GM12878 (cell line): Measurements from ENCODE around the gene PARP8. TPM values are rescaled to one million over a fixed set of nuclear protein-coding genes. Genes with fewer than 3 reads are reported as not detected.

Source experiments
- ATAC-seq: fragments of 200-7000 bp; cut with Tn5 transposase; 3 replicates; pipeline ENCODE4 v1.9.1; 2020; ENCODE audit warnings: mild to moderate bottlenecking, moderate library complexity
- BruUV-seq: library from RNA; stranded (reverse); fragments of 400-500 nt; replicated peaks from 2 replicates; lab custom pipeline; 2021; lab: Mats Ljungman, UMichigan
- CTCF ChIA-PET: fragments of 300-600 bp; sonication (Branson Sonifier 250); formaldehyde crosslinking; extraction: SDS; loops from one replicate; lab custom pipeline; 2021; ENCODE audit warnings: inconsistent platforms; lab: Yijun Ruan, JAX
- POLR2A ChIA-PET: fragments of 350-600 bp; formaldehyde crosslinking; extraction: SDS; loops from one replicate; lab custom pipeline; 2021; ENCODE audit warnings: inconsistent platforms; lab: Charles Lee
- RAD21 ChIA-PET: fragments of 300-600 bp; sonication (Branson Sonifier 250); formaldehyde crosslinking; loops from one replicate; lab custom pipeline; 2023; ENCODE audit warnings: antibody characterized with exemption; ENCODE audit not compliant: unreplicated experiment; lab: Charles Lee
- SMC1A ChIA-PET: fragments of 300-600 bp; sonication (Branson Sonifier 250); formaldehyde crosslinking; loops from one replicate; lab custom pipeline; 2023; ENCODE audit not compliant: unreplicated experiment, uncharacterized antibody; lab: Charles Lee
- DNase-seq: peaks from one replicate; pipeline ENCODE4 v3.0.0-alpha.2; 2011; ENCODE audit warnings: low read depth, low spot score
- FAIRE-seq: peaks from 3 replicates; lab custom pipeline; 2011; peaks lifted over from hg19 to GRCh38; lab: Jason Lieb, UNC
- H2AFZ ChIP-seq: 2 replicates; pipeline ENCODE4 v1.6.0; 2011; ENCODE audit warnings: low read depth, low read length, control low read depth; ENCODE audit not compliant: control insufficient read depth
- H3K27ac ChIP-seq: 2 replicates; pipeline ENCODE4 v1.5.1; 2011; ENCODE audit warnings: control low read depth; ENCODE audit not compliant: control insufficient read depth, insufficient read depth
- H3K27me3 ChIP-seq, 2 experiments: replicated peaks in 1 of 2; 2 replicates each; pipeline versions ENCODE4 v1.6.0 to v1.6.1; 2011; ENCODE audit warnings: low read length in 1 of 2; ENCODE audit not compliant: control insufficient read depth in 2 of 2, insufficient read depth in 2 of 2
- H3K36me3 ChIP-seq, 2 experiments: 2 replicates each; pipeline ENCODE4 v1.5.1; 2011; ENCODE audit warnings: low read length in 1 of 2; ENCODE audit not compliant: control insufficient read depth in 2 of 2, insufficient read depth in 2 of 2
- H3K4me1 ChIP-seq: 2 replicates; pipeline ENCODE4 v1.6.1; 2011; ENCODE audit warnings: mild to moderate bottlenecking, low read length, moderate library complexity, mixed read lengths; ENCODE audit not compliant: control insufficient read depth, insufficient read depth
- H3K4me2 ChIP-seq: 2 replicates; pipeline ENCODE4 v1.6.0; 2011; ENCODE audit warnings: control low read depth; ENCODE audit not compliant: control insufficient read depth, insufficient read depth
- H3K4me3 ChIP-seq: fragments of 200-600 bp; sonication (generic); 2 replicates; pipeline ENCODE4 v1.5.1; 2016
- H3K79me2 ChIP-seq: 2 replicates; pipeline ENCODE4 v1.6.0; 2011; ENCODE audit warnings: low read length; ENCODE audit not compliant: control insufficient read depth, insufficient read depth
- H3K9ac ChIP-seq: 2 replicates; pipeline ENCODE4 v1.8.0; 2011; ENCODE audit warnings: low read length, control low read depth, mixed read lengths; ENCODE audit not compliant: control insufficient read depth, insufficient read depth
- H3K9me3 ChIP-seq: replicated peaks from 3 replicates; pipeline ENCODE4 v1.5.1; 2011; ENCODE audit warnings: mild to moderate bottlenecking, low read length; ENCODE audit not compliant: control insufficient read depth, insufficient read depth
- H4K20me1 ChIP-seq: 2 replicates; pipeline ENCODE4 v1.6.0; 2011; ENCODE audit not compliant: control insufficient read depth, insufficient read depth
- CREB1 ChIP-seq: IDR thresholded peaks from 2 replicates; pipeline ENCODE4 v1.6.1; 2012; ENCODE audit warnings: low read depth, mild to moderate bottlenecking, inconsistent platforms
- HDAC2 ChIP-seq: fragments of 200-600 bp; sonication (generic); IDR thresholded peaks from 2 replicates; pipeline ENCODE4 v1.6.1; 2017
- JUNB ChIP-seq: IDR thresholded peaks from 2 replicates; pipeline ENCODE4 v1.6.1; 2016; ENCODE audit warnings: antibody characterized with exemption, mild to moderate bottlenecking
- KLF5 ChIP-seq: fragments of 450-650 bp; IDR thresholded peaks from 2 replicates; pipeline ENCODE4 v1.6.1; 2014; ENCODE audit warnings: mild to moderate bottlenecking; ENCODE audit not compliant: partially characterized antibody
- NFIC ChIP-seq: IDR thresholded peaks from 2 replicates; pipeline ENCODE4 v1.6.1; 2012; ENCODE audit warnings: low read depth, mild to moderate bottlenecking, inconsistent platforms, low read length, moderate library complexity
- NKRF ChIP-seq: fragments of 450-650 bp; conservative IDR thresholded peaks from 2 replicates; pipeline ENCODE4 v1.6.1; 2017; ENCODE audit warnings: mild to moderate bottlenecking, moderate library complexity
- RUNX3 ChIP-seq: IDR thresholded peaks from 2 replicates; pipeline ENCODE4 v1.6.1; 2012; ENCODE audit warnings: low read length, inconsistent platforms
- SIN3A ChIP-seq: IDR thresholded peaks from 2 replicates; pipeline ENCODE4 v1.6.1; 2012; ENCODE audit warnings: low read depth, low read length, improper control_type of control experiment
- SMC3 ChIP-seq: IDR thresholded peaks from 2 replicates; pipeline ENCODE4 v1.6.1; 2011; ENCODE audit warnings: low read length, improper control_type of control experiment, borderline replicate concordance
- ZNF384 ChIP-seq: IDR thresholded peaks from 2 replicates; pipeline ENCODE4 v1.6.1; 2012; ENCODE audit warnings: low read depth, mild to moderate bottlenecking, low read length, improper control_type of control experiment, borderline replicate concordance
- WGBS: methylation state at CpG from one replicate; pipeline ENCODE4 v1.1.6; 2016; ENCODE audit warnings: low lambda C conversion rate; ENCODE audit not compliant: insufficient replicate concordance, insufficient coverage; ENCODE audit errors: missing lambda C conversion rate; 5-methylcytosine and 5-hydroxymethylcytosine counted together
- in situ Hi-C: fragments of 300-500 bp; cut with MboI; formaldehyde crosslinking; loops from 9 replicates; pipeline ENCODE4 v1.14.3; 2018; ENCODE audit warnings: mixed read lengths
- intact Hi-C: fragments of 100-400 bp; cut with micrococcal nuclease; formaldehyde crosslinking; loops from one replicate; pipeline ENCODE4 v1.14.2; 2022; ENCODE audit not compliant: unreplicated experiment
- polyA plus RNA-seq, 11 experiments: library from polyadenylated mRNA; depleted of rRNA in 4 of 11; unstranded in 6 of 11; stranded (reverse) in 5 of 11; fragments of >200 nt; fragmentation: Nextera tagmentation in 4 of 11; fragmentation: Illumina TruSeq in 1 of 11; extraction: Ambion mirVana in 4 of 11; extraction: Trizol in 1 of 11; gene quantifications; 1 replicate in 1 of 11; 2 replicates in 10 of 11; pipeline versions ENCODE4 v1.2.1 to v1.2.3, GENCODE V29; 2011 to 2016; ENCODE audit warnings: inconsistent platforms in 2 of 11, missing spikeins in 2 of 11, low read depth in 1 of 11
- total RNA-seq, 4 experiments: library from RNA; depleted of rRNA in 3 of 4; stranded (reverse); fragments of >200 nt in 3 of 4; fragmentation: Illumina TruSeq in 1 of 4; extraction: Trizol in 1 of 4; gene quantifications; 2 replicates each; pipeline versions ENCODE4 v1.2.1 to v1.2.3, GENCODE V29; 2013 to 2021
- TF ChIP-seq, protein P1 (sequence below): IDR thresholded peaks from 2 replicates; pipeline ENCODE4 v1.6.1; 2012; ENCODE audit warnings: low read length, inconsistent platforms

Gene PARP8
- total and polyA plus RNA-seq, 10 of the 15 experiments (the other 5 are each of a cell fraction or from before 2014, with no cell fraction given) = 9.1 to 65.2 (median 20.6) TPM

DNA sequence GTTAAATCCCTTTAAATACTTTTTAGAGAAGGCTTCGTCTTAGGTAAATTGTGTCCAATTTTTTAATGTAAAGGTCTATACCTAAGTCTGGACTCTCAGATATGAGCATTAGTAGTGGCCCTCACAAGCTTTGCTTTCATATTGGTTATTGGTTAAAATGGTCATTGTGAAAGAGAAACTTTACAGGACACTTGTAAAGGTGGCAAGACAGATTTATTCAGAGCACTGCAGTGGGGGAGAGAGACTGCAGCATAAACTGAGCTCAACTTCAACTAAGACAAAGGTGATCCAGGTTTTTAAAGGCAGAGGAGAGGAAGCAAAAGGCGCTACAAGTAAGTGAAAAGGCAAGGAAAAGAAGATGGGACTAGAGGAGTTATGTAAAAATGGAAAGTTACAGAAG lies 157.7 kb downstream of the PARP8 start:
- no peak for FAIRE-seq
- no peak overlapping the region for H3K27ac ChIP-seq
- no peak overlapping the region for H3K4me3 ChIP-seq
- RAD21 ChIA-PET = no interaction called here
- H3K4me1 ChIP-seq = no peaks in the 10 kb centered on the region
- H3K4me2 ChIP-seq = no peak overlapping the region
- H3K27me3 ChIP-seq = no peaks in the 10 kb centered on the region
- BruUV-seq = no TSS peak
- no peaks in the 10 kb centered on the region for H3K79me2 ChIP-seq
- H3K9me3 ChIP-seq = no peaks in the 10 kb centered on the region
- POLR2A ChIA-PET = no interaction called here
- CTCF ChIA-PET = interaction anchor here (1.2 kb wide), 1 partner anchor 9 kb away, joined by 3 read pairs; no protein-coding TSS in a partner anchor
- TF ChIP-seq NKRF = no peak
- TF ChIP-seq HDAC2 = no peak
- TF ChIP-seq SIN3A = no peak
- no peak for TF ChIP-seq SMC3
- no peak for TF ChIP-seq RUNX3
- no peak for TF ChIP-seq CREB1
- TF ChIP-seq KLF5 = no peak
- no peak for TF ChIP-seq ZNF384
- TF ChIP-seq, protein P1, sequence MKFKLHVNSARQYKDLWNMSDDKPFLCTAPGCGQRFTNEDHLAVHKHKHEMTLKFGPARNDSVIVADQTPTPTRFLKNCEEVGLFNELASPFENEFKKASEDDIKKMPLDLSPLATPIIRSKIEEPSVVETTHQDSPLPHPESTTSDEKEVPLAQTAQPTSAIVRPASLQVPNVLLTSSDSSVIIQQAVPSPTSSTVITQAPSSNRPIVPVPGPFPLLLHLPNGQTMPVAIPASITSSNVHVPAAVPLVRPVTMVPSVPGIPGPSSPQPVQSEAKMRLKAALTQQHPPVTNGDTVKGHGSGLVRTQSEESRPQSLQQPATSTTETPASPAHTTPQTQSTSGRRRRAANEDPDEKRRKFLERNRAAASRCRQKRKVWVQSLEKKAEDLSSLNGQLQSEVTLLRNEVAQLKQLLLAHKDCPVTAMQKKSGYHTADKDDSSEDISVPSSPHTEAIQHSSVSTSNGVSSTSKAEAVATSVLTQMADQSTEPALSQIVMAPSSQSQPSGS = no peak
- no peak for TF ChIP-seq JUNB
- TF ChIP-seq NFIC = no peak
- H3K9ac ChIP-seq = no peak overlapping the region
- no peak overlapping the region for H2AFZ ChIP-seq
- no peak for DNase-seq
- H4K20me1 ChIP-seq = no peaks in the 10 kb centered on the region
- WGBS = 80% methylated on average over 2 of the region's 2 CpGs
- in situ Hi-C loops = no loop called here
- SMC1A ChIA-PET = interaction anchor here (1.0 to 1.1 kb wide), 2 partner anchors 10 kb away, joined by 3 to 4 read pairs; no protein-coding TSS in a partner anchor
- intact Hi-C loops = no loop called here
- peaks cover 0 to 11% of the 10 kb centered on the region in 2 experiments; a peak in 3 of 4 replicates for H3K36me3 ChIP-seq
- peak; percentile 23; the same call in 1 of the 3 replicates for ATAC-seq
